A673 (cell line): ENCODE data around the gene CDRT4.

Experiments
- EZH2 ChIP-seq: fragments of 200-600 bp; sonication (generic); IDR thresholded peaks from 2 replicates; pipeline ENCODE4 v1.6.1; 2017; ENCODE audit warnings: borderline replicate concordance, low read depth, mild to moderate bottlenecking, mixed read lengths, antibody characterized with exemption, low read length; ENCODE audit not compliant: poor library complexity, severe bottlenecking
- TF ChIP-seq, protein P1 (sequence below): fragments of 300-800, 200-600 bp; sonication (generic); conservative IDR thresholded peaks from 2 replicates; pipeline ENCODE4 v1.5.1; 2017; ENCODE audit warnings: low read depth, mild to moderate bottlenecking, antibody characterized with exemption, low read length, moderate library complexity, mixed read lengths

- TF ChIP-seq, protein P1, sequence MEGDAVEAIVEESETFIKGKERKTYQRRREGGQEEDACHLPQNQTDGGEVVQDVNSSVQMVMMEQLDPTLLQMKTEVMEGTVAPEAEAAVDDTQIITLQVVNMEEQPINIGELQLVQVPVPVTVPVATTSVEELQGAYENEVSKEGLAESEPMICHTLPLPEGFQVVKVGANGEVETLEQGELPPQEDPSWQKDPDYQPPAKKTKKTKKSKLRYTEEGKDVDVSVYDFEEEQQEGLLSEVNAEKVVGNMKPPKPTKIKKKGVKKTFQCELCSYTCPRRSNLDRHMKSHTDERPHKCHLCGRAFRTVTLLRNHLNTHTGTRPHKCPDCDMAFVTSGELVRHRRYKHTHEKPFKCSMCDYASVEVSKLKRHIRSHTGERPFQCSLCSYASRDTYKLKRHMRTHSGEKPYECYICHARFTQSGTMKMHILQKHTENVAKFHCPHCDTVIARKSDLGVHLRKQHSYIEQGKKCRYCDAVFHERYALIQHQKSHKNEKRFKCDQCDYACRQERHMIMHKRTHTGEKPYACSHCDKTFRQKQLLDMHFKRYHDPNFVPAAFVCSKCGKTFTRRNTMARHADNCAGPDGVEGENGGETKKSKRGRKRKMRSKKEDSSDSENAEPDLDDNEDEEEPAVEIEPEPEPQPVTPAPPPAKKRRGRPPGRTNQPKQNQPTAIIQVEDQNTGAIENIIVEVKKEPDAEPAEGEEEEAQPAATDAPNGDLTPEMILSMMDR = no peak
- TF ChIP-seq EZH2 = no peak
Measured at GRCh38 chr17:15501793-15502192, 34.4 kb upstream of the CDRT4 start.
